SK-N-SH treated with all-trans-retinoic acid at 6 μM for 48 hours (cell line): ENCODE measurements around the gene EPHX1.
A peak's percentile ranks its signal among the peaks of the same experiment; 100 is the strongest.

ENCODE experiments used
- ATAC-seq: fragments of 200-7000 bp; cut with Tn5 transposase; 3 replicates; pipeline ENCODE4 v1.9.1; 2020; ENCODE audit warnings: mild to moderate bottlenecking, moderate library complexity
- ARNTL ChIP-seq: fragments of 450-650 bp; formaldehyde crosslinking; IDR thresholded peaks from 2 replicates; pipeline ENCODE4 v1.5.0; 2020; ENCODE audit warnings: low read depth, mild to moderate bottlenecking, moderate library complexity, borderline replicate concordance
- BACH2 ChIP-seq: fragments of 250-450 bp; sonication (Bioruptor Pico); IDR thresholded peaks from 2 replicates; pipeline ENCODE4 v1.9.0; 2021; ENCODE audit warnings: mild to moderate bottlenecking, borderline replicate concordance
- ESRRG ChIP-seq: fragments of 250-450 bp; sonication (Bioruptor Pico); IDR thresholded peaks from 2 replicates; pipeline ENCODE4 v1.6.1; 2021; ENCODE audit warnings: mild to moderate bottlenecking
- GLIS3 ChIP-seq: fragments of 250-450 bp; sonication (Bioruptor Pico); IDR thresholded peaks from 2 replicates; pipeline ENCODE4 v1.5.0; 2020; ENCODE audit warnings: mild to moderate bottlenecking, moderate library complexity
- ISL1 ChIP-seq: fragments of 250-450 bp; sonication (Bioruptor Pico); IDR thresholded peaks from 2 replicates; pipeline ENCODE4 v2.1.2; 2022; ENCODE audit warnings: mild to moderate bottlenecking, moderate library complexity
- OSR1 ChIP-seq: fragments of 250-450 bp; sonication (Bioruptor Pico); IDR thresholded peaks from 2 replicates; pipeline ENCODE4 v1.8.0; 2022; ENCODE audit warnings: moderate library complexity, mild to moderate bottlenecking, inconsistent platforms
- PPARA ChIP-seq: fragments of 250-450 bp; sonication (Bioruptor Pico); IDR thresholded peaks from 2 replicates; pipeline ENCODE4 v1.5.0; 2020; ENCODE audit warnings: mild to moderate bottlenecking, borderline replicate concordance
- RARB ChIP-seq: fragments of 250-450 bp; sonication (Bioruptor Pico); IDR thresholded peaks from 2 replicates; pipeline ENCODE4 v1.8.0; 2021; ENCODE audit warnings: mild to moderate bottlenecking, moderate library complexity
- SNAI2 ChIP-seq: fragments of 250-450 bp; sonication (Bioruptor Pico); IDR thresholded peaks from 2 replicates; pipeline ENCODE4 v1.5.0; 2020; ENCODE audit warnings: mild to moderate bottlenecking, moderate library complexity
- TCF4 ChIP-seq: fragments of 250-450 bp; sonication (Bioruptor Pico); IDR thresholded peaks from 2 replicates; pipeline ENCODE4 v1.8.0; 2021; ENCODE audit warnings: mild to moderate bottlenecking, moderate library complexity, borderline replicate concordance
- TOX ChIP-seq: fragments of 250-450 bp; sonication (Bioruptor Pico); IDR thresholded peaks from 2 replicates; pipeline ENCODE4 v1.8.0; 2021; ENCODE audit warnings: mild to moderate bottlenecking, moderate library complexity, borderline replicate concordance
- ZFP3 ChIP-seq: fragments of 250-450 bp; sonication (Bioruptor Pico); IDR thresholded peaks from 2 replicates; pipeline ENCODE4 v1.5.0; 2020; ENCODE audit warnings: mild to moderate bottlenecking, moderate library complexity
- ZFP30 ChIP-seq: fragments of 450-650 bp; formaldehyde crosslinking; IDR thresholded peaks from 2 replicates; pipeline ENCODE4 v1.5.0; 2022; ENCODE audit warnings: mild to moderate bottlenecking, moderate library complexity
- ZNF565 ChIP-seq: fragments of 450-650 bp; formaldehyde crosslinking; conservative IDR thresholded peaks from 2 replicates; pipeline ENCODE4 v1.5.0; 2020; ENCODE audit warnings: low read depth, mild to moderate bottlenecking, moderate library complexity
- ZNF70 ChIP-seq: fragments of 450-650 bp; formaldehyde crosslinking; IDR thresholded peaks from 2 replicates; pipeline ENCODE4 v1.5.0; 2020; ENCODE audit warnings: mild to moderate bottlenecking, moderate library complexity
- ZNF8 ChIP-seq: fragments of 450-650 bp; formaldehyde crosslinking; IDR thresholded peaks from 2 replicates; pipeline ENCODE4 v1.5.0; 2020; ENCODE audit warnings: mild to moderate bottlenecking, moderate library complexity
- TF ChIP-seq, protein P1 (sequence below): fragments of 250-450 bp; sonication (Bioruptor Pico); IDR thresholded peaks from 2 replicates; pipeline ENCODE4 v1.8.0; 2021; ENCODE audit warnings: low read depth, mild to moderate bottlenecking, moderate library complexity, borderline replicate concordance
- TF ChIP-seq, protein P2 (sequence below): fragments of 250-450 bp; sonication (Bioruptor Pico); IDR thresholded peaks from 2 replicates; pipeline ENCODE4 v1.5.1; 2020; ENCODE audit warnings: low read depth, mild to moderate bottlenecking, moderate library complexity
- TF ChIP-seq, protein P3 (sequence below): fragments of 250-450 bp; sonication (Bioruptor Pico); IDR thresholded peaks from 2 replicates; pipeline ENCODE4 v1.8.0; 2020; ENCODE audit warnings: mild to moderate bottlenecking, moderate library complexity, borderline replicate concordance
- TF ChIP-seq, protein P4 (sequence below): fragments of 250-450 bp; sonication (Bioruptor Pico); IDR thresholded peaks from 2 replicates; pipeline ENCODE4 v1.5.0; 2020; ENCODE audit warnings: mild to moderate bottlenecking, moderate library complexity
- TF ChIP-seq, protein P5 (sequence below): fragments of 250-450 bp; sonication (Bioruptor Pico); IDR thresholded peaks from 2 replicates; pipeline ENCODE4 v1.5.1; 2021; ENCODE audit warnings: mild to moderate bottlenecking, moderate library complexity

EPHX1 gene

DNA sequence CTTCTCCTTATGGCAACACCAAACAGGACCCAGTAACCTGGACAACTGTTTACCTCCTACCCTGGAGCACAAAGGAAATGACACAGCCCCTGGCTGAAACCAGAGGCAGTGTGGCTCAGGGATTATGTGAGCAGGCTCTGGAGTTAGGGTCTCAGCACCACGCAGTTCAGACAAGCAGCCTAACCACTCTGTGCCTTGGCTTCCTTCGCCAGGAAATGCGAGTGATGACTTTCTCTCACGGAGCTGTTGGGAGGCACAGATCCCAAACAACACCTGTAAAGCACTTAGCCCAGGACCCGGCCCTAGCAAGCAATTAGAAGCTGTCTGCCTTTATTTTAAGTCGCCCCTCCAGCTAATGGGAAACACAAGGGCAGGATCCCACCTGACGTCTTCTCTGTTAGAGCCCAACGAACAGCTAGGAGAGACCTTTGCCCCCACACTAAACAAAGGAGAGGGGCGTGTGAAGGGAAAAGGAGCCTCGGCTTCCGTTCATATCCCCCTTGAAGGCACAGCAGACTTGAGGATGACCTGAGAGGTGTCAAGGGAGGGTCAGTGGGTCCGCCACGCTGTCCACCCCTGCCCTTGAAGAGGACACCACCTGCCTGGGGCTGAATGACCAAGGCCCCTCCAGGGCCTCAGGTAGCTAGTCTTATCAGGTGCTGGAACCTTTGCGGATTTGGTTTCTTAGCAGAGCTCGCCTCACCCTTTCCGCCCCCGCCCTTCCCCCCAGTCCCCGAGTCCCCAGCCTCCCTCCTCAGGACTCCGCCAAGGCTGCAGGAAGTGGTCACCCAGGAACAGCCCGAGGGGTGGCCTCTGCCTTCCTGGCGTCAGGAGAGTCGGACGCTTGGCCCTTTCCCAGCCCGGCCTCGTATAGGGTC, 71.4 kb downstream of the EPHX1 start:
- ATAC-seq: peak; percentile 8
- TF ChIP-seq, protein P1, sequence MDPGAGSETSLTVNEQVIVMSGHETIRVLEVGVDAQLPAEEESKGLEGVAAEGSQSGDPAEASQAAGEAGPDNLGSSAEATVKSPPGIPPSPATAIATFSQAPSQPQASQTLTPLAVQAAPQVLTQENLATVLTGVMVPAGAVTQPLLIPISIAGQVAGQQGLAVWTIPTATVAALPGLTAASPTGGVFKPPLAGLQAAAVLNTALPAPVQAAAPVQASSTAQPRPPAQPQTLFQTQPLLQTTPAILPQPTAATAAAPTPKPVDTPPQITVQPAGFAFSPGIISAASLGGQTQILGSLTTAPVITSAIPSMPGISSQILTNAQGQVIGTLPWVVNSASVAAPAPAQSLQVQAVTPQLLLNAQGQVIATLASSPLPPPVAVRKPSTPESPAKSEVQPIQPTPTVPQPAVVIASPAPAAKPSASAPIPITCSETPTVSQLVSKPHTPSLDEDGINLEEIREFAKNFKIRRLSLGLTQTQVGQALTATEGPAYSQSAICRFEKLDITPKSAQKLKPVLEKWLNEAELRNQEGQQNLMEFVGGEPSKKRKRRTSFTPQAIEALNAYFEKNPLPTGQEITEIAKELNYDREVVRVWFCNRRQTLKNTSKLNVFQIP (CRISPR knock-in tag): no peak
- TF ChIP-seq RARB (CRISPR knock-in tag) (no peak), ZFP3 (CRISPR knock-in tag) (no peak), ZFP30 (CRISPR knock-in tag) (no peak), PPARA (CRISPR knock-in tag) (no peak), ARNTL (CRISPR knock-in tag) (no peak), TOX (CRISPR knock-in tag) (no peak), SNAI2 (CRISPR knock-in tag) (no peak), ISL1 (CRISPR knock-in tag) (no peak), TCF4 (CRISPR knock-in tag) (no peak), GLIS3 (no peak), ESRRG (CRISPR knock-in tag) (no peak), ZNF70 (CRISPR knock-in tag) (no peak)
- TF ChIP-seq, protein P2, sequence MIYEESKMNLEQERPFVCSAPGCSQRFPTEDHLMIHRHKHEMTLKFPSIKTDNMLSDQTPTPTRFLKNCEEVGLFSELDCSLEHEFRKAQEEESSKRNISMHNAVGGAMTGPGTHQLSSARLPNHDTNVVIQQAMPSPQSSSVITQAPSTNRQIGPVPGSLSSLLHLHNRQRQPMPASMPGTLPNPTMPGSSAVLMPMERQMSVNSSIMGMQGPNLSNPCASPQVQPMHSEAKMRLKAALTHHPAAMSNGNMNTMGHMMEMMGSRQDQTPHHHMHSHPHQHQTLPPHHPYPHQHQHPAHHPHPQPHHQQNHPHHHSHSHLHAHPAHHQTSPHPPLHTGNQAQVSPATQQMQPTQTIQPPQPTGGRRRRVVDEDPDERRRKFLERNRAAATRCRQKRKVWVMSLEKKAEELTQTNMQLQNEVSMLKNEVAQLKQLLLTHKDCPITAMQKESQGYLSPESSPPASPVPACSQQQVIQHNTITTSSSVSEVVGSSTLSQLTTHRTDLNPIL (CRISPR knock-in tag): no peak
- TF ChIP-seq, protein P3, sequence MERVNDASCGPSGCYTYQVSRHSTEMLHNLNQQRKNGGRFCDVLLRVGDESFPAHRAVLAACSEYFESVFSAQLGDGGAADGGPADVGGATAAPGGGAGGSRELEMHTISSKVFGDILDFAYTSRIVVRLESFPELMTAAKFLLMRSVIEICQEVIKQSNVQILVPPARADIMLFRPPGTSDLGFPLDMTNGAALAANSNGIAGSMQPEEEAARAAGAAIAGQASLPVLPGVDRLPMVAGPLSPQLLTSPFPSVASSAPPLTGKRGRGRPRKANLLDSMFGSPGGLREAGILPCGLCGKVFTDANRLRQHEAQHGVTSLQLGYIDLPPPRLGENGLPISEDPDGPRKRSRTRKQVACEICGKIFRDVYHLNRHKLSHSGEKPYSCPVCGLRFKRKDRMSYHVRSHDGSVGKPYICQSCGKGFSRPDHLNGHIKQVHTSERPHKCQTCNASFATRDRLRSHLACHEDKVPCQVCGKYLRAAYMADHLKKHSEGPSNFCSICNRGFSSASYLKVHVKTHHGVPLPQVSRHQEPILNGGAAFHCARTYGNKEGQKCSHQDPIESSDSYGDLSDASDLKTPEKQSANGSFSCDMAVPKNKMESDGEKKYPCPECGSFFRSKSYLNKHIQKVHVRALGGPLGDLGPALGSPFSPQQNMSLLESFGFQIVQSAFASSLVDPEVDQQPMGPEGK (CRISPR knock-in tag): no peak
- TF ChIP-seq, protein P4, sequence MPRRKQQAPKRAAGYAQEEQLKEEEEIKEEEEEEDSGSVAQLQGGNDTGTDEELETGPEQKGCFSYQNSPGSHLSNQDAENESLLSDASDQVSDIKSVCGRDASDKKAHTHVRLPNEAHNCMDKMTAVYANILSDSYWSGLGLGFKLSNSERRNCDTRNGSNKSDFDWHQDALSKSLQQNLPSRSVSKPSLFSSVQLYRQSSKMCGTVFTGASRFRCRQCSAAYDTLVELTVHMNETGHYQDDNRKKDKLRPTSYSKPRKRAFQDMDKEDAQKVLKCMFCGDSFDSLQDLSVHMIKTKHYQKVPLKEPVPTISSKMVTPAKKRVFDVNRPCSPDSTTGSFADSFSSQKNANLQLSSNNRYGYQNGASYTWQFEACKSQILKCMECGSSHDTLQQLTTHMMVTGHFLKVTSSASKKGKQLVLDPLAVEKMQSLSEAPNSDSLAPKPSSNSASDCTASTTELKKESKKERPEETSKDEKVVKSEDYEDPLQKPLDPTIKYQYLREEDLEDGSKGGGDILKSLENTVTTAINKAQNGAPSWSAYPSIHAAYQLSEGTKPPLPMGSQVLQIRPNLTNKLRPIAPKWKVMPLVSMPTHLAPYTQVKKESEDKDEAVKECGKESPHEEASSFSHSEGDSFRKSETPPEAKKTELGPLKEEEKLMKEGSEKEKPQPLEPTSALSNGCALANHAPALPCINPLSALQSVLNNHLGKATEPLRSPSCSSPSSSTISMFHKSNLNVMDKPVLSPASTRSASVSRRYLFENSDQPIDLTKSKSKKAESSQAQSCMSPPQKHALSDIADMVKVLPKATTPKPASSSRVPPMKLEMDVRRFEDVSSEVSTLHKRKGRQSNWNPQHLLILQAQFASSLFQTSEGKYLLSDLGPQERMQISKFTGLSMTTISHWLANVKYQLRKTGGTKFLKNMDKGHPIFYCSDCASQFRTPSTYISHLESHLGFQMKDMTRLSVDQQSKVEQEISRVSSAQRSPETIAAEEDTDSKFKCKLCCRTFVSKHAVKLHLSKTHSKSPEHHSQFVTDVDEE (CRISPR knock-in tag): no peak
- TF ChIP-seq, all 23 proteins: peak for 0

DNA sequence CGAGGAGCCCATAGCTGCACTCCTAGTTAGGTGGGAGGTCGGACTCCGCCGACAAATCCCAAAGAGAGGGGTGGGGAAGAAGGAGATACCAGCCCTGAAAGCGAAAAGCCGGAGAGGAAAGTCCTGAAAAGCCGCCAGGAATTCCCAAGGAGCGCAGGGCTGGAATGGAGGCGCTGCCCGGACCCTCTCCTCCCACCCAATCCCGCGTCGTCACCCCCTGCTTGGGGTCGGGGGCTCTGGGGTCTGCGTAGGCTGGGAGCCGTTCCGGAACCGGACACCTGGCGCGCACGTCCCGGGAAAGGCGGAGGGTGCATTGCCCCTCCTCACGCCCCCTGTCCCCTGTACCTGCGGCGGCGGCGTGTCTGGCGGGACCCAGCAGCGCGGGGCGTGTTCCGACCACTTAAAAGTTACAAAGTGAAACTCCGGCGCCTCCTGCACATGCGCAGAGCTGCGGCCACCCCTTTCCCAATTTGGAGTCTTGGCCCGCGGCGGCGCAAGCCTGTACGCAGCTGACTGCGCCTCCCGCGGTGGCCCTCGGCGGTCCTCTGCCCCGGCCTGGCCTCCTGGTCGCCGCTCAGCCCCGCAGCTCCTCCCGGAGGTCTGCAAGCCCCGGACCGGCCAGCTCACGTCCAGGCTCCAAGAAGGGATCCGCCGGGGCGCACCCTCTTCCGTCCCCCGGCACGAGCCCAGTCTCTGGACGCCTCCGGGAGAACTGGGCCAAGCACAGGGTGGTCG, 72.2 kb downstream of the EPHX1 start, which contains the start of gene TMEM63A:
Gene TMEM63A (minus strand): TSS at position 422 of the 735 bp plus-strand sequence. CDS start 4,800 bp downstream, outside the sequence.
- ATAC-seq: peak; percentile 91
- TF ChIP-seq SNAI2 (CRISPR knock-in tag) (no peak), ZFP30 (CRISPR knock-in tag) (no peak), ZFP3 (CRISPR knock-in tag) (no peak), ZNF565 (CRISPR knock-in tag) (no peak), BACH2 (no peak), TCF4 (CRISPR knock-in tag) (no peak), ESRRG (CRISPR knock-in tag) (no peak), TOX (CRISPR knock-in tag) (no peak), ISL1 (CRISPR knock-in tag) (no peak), ZNF70 (CRISPR knock-in tag) (no peak), ZNF8 (CRISPR knock-in tag) (no peak), RARB (CRISPR knock-in tag) (no peak), OSR1 (no peak)
- TF ChIP-seq, protein P1 (CRISPR knock-in tag): no peak
- TF ChIP-seq, protein P5, sequence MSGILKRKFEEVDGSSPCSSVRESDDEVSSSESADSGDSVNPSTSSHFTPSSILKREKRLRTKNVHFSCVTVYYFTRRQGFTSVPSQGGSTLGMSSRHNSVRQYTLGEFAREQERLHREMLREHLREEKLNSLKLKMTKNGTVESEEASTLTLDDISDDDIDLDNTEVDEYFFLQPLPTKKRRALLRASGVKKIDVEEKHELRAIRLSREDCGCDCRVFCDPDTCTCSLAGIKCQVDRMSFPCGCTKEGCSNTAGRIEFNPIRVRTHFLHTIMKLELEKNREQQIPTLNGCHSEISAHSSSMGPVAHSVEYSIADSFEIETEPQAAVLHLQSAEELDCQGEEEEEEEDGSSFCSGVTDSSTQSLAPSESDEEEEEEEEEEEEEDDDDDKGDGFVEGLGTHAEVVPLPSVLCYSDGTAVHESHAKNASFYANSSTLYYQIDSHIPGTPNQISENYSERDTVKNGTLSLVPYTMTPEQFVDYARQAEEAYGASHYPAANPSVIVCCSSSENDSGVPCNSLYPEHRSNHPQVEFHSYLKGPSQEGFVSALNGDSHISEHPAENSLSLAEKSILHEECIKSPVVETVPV (CRISPR knock-in tag): no peak
- TF ChIP-seq, protein P3 (CRISPR knock-in tag): no peak
